HepG2 (cell line): ENCODE data around the gene SCUBE2. TPM values are rescaled to one million over a fixed set of nuclear protein-coding genes. Genes with fewer than 3 reads are reported as not detected.
A peak's percentile ranks its signal among the peaks of the same experiment; 100 is the strongest.

Source experiments
- CAMTA2 ChIP-seq: sonication (generic); formaldehyde crosslinking; IDR thresholded peaks from 2 replicates; pipeline ENCODE4 v1.4.0; 2020; ENCODE audit warnings: mild to moderate bottlenecking, missing genetic modification reagents, borderline replicate concordance
- CBX2 ChIP-seq, 2 experiments: fragments of 200-600 bp in 1 of 2; sonication (generic); formaldehyde crosslinking in 1 of 2; IDR thresholded peaks; 2 replicates each; pipeline versions ENCODE4 v1.7.0 to v1.8.1; 2018 to 2022; ENCODE audit warnings: low read depth in 2 of 2, low read length in 1 of 2, mild to moderate bottlenecking in 1 of 2, missing genetic modification reagents in 1 of 2
- EP300 ChIP-seq, 3 experiments: sonication (generic) in 1 of 3; formaldehyde crosslinking in 1 of 3; IDR thresholded peaks; 2 replicates each; pipeline versions ENCODE4 v1.5.1 to v1.6.1; 2011 to 2020; ENCODE audit warnings: low read depth in 2 of 3, low read length in 2 of 3, borderline replicate concordance in 1 of 3, improper control_type of control experiment in 1 of 3, mild to moderate bottlenecking in 1 of 3, missing genetic modification reagents in 1 of 3, moderate library complexity in 1 of 3
- ESRRA ChIP-seq: sonication (generic); formaldehyde crosslinking; IDR thresholded peaks from 2 replicates; pipeline ENCODE4 v1.5.1; 2020; ENCODE audit warnings: mild to moderate bottlenecking, low read depth, missing genetic modification reagents
- FOXO1 ChIP-seq: sonication (generic); formaldehyde crosslinking; IDR thresholded peaks from 2 replicates; pipeline ENCODE4 v1.4.0; 2020; ENCODE audit warnings: missing genetic modification reagents
- GZF1 ChIP-seq: sonication (generic); formaldehyde crosslinking; IDR thresholded peaks from 2 replicates; pipeline ENCODE4 v1.5.1; 2020; ENCODE audit warnings: mild to moderate bottlenecking, missing genetic modification reagents
- ISX ChIP-seq: sonication (generic); formaldehyde crosslinking; conservative IDR thresholded peaks from 2 replicates; pipeline ENCODE4 v1.5.0; 2020; ENCODE audit warnings: missing genetic modification reagents
- KDM3A ChIP-seq: IDR thresholded peaks from 2 replicates; pipeline ENCODE4 v1.6.1; 2018; ENCODE audit warnings: low read depth, missing compliant biosample characterization
- KLF11 ChIP-seq: IDR thresholded peaks from 2 replicates; pipeline ENCODE4 v1.6.1; 2016; ENCODE audit warnings: missing compliant biosample characterization
- MTERF4 ChIP-seq: sonication (generic); formaldehyde crosslinking; IDR thresholded peaks from 2 replicates; pipeline ENCODE4 v1.8.0; 2023; ENCODE audit warnings: mild to moderate bottlenecking, missing genetic modification reagents
- NKX3-1 ChIP-seq: sonication (generic); formaldehyde crosslinking; IDR thresholded peaks from 2 replicates; pipeline ENCODE4 v1.5.0; 2020; ENCODE audit warnings: missing genetic modification reagents
- SAP130 ChIP-seq: IDR thresholded peaks from 2 replicates; pipeline ENCODE4 v1.6.1; 2016; ENCODE audit warnings: low read depth
- SIX4 ChIP-seq: sonication (generic); formaldehyde crosslinking; IDR thresholded peaks from 2 replicates; pipeline ENCODE4 v1.4.0; 2020; ENCODE audit warnings: missing genetic modification reagents
- TAF1 ChIP-seq: sonication (generic); formaldehyde crosslinking; IDR thresholded peaks from 2 replicates; pipeline ENCODE4 v1.4.0; 2020; ENCODE audit warnings: missing genetic modification reagents
- TCF7L2 ChIP-seq: IDR thresholded peaks from 2 replicates; pipeline ENCODE4 v1.6.1; 2011; ENCODE audit warnings: mild to moderate bottlenecking, low read depth, low read length, moderate library complexity
- ZBTB20 ChIP-seq: sonication (generic); formaldehyde crosslinking; IDR thresholded peaks from 2 replicates; pipeline ENCODE4 v1.8.1; 2023; ENCODE audit warnings: missing genetic modification reagents, low read depth, mild to moderate bottlenecking, borderline replicate concordance
- ZSCAN21 ChIP-seq: sonication (generic); formaldehyde crosslinking; IDR thresholded peaks from 2 replicates; pipeline ENCODE4 v1.8.0; 2022; ENCODE audit warnings: mild to moderate bottlenecking, missing genetic modification reagents, moderate library complexity, borderline replicate concordance
- ZSCAN25 ChIP-seq: sonication (generic); formaldehyde crosslinking; IDR thresholded peaks from 2 replicates; pipeline ENCODE4 v1.8.0; 2022; ENCODE audit warnings: mild to moderate bottlenecking, missing genetic modification reagents
- polyA plus RNA-seq, 8 experiments: library from polyadenylated mRNA; depleted of rRNA in 3 of 8; stranded (reverse) in 7 of 8; unstranded in 1 of 8; fragments of >200 nt; fragmentation: Illumina TruSeq in 4 of 8; extraction: Trizol in 4 of 8; gene quantifications; 2 replicates each; pipeline versions ENCODE4 v1.2.1 to v1.2.3, GENCODE V29; 2011 to 2016; ENCODE audit warnings: low read depth in 4 of 8, missing spikeins in 1 of 8, mixed read lengths in 1 of 8; ENCODE audit not compliant: insufficient read depth in 1 of 8
- total RNA-seq, 5 experiments: library from RNA; depleted of rRNA; stranded (reverse); fragments of >200 nt; fragmentation: Illumina TruSeq; extraction: Trizol; gene quantifications; 2 replicates each; pipeline ENCODE4 v1.2.3, GENCODE V29; 2016; ENCODE audit warnings: low read depth in 1 of 5
- TF ChIP-seq, protein P1 (sequence below): sonication (generic); formaldehyde crosslinking; IDR thresholded peaks from 2 replicates; pipeline ENCODE4 v1.5.0; 2020; ENCODE audit warnings: missing genetic modification reagents, mild to moderate bottlenecking, borderline replicate concordance
- TF ChIP-seq, protein P2 (sequence below): sonication (generic); formaldehyde crosslinking; IDR thresholded peaks from 2 replicates; pipeline ENCODE4 v1.4.0; 2020; ENCODE audit warnings: missing genetic modification reagents, mild to moderate bottlenecking, borderline replicate concordance
- TF ChIP-seq, protein P3 (sequence below): sonication (generic); formaldehyde crosslinking; IDR thresholded peaks from 2 replicates; pipeline ENCODE4 v1.4.0; 2020; ENCODE audit warnings: missing genetic modification reagents, borderline replicate concordance
- TF ChIP-seq, protein P4 (sequence below): sonication (generic); formaldehyde crosslinking; IDR thresholded peaks from 2 replicates; pipeline ENCODE4 v1.8.1; 2023; ENCODE audit warnings: mild to moderate bottlenecking, missing genetic modification reagents

Gene SCUBE2
- total and polyA plus RNA-seq, 2 of the 13 experiments (the other 11 are each of a cell fraction or from before 2014, with no cell fraction given) = 0.09 TPM; not detected in 1

DNA sequence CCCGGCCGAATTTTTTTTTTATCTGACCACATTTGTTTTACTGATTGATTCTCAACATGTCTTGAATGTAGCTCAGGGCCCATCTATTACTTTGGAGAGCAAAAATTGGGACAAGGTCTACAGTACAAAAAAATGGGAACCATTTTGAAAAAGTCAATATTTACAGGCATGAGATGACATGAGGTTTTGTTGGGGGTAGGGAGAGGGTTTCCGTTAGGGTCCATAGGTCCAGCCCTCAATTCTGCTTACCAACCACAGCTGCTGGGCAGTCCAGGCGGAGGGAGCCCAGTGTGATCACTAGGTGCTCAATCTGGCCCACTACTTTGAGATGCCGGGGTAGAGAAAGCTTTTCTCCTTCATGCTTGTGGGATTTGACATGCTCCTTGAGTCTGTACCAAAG is 105.9 kb downstream of the SCUBE2 start (continued):
- TF ChIP-seq EP300 (IDR thresholded peaks at IDR 0.05; ENCODE audit: low read depth in 2 of 2, low read length in 2 of 2) (peak in 1 of 2 experiments; percentile 44; a peak in 1 of 4 replicates), EP300 (CRISPR knock-in tag; IDR thresholded peaks at IDR 0.05; ENCODE audit: borderline replicate concordance) (no peak), SAP130 (CRISPR knock-in tag) (peak; percentile 43), KDM3A (CRISPR knock-in tag) (no peak), ZSCAN21 (CRISPR knock-in tag) (no peak), KLF11 (CRISPR knock-in tag) (no peak), ZBTB20 (no peak), CBX2 (IDR thresholded peaks at IDR 0.05; ENCODE audit: low read depth, low read length) (no peak), CBX2 (CRISPR knock-in tag; IDR thresholded peaks at IDR 0.05; ENCODE audit: low read depth) (no peak), CAMTA2 (CRISPR knock-in tag) (no peak), SIX4 (CRISPR knock-in tag) (no peak), TAF1 (CRISPR knock-in tag) (no peak), GZF1 (CRISPR knock-in tag) (no peak), MTERF4 (CRISPR knock-in tag) (no peak), ZSCAN25 (CRISPR knock-in tag) (peak; percentile 52; the same call in 1 of the 2 replicates), FOXO1 (CRISPR knock-in tag) (peak; percentile 49; the same call in 1 of the 2 replicates), ISX (CRISPR knock-in tag) (no peak), TCF7L2 (no peak), ESRRA (CRISPR knock-in tag) (no peak), NKX3-1 (CRISPR knock-in tag) (no peak)
- TF ChIP-seq, protein P1, sequence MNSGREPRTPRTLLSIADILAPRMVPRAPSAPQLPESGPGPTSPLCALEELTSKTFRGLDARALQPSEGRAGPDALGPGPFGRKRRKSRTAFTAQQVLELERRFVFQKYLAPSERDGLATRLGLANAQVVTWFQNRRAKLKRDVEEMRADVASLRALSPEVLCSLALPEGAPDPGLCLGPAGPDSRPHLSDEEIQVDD = no peak
- TF ChIP-seq, protein P2, sequence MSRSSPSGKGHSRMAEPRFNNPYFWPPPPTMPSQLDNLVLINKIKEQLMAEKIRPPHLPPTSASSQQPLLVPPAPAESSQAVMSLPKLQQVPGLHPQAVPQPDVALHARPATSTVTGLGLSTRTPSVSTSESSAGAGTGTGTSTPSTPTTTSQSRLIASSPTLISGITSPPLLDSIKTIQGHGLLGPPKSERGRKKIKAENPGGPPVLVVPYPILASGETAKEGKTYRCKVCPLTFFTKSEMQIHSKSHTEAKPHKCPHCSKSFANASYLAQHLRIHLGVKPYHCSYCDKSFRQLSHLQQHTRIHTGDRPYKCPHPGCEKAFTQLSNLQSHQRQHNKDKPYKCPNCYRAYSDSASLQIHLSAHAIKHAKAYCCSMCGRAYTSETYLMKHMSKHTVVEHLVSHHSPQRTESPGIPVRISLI (CRISPR knock-in tag) = peak; percentile 44; the same call in 1 of the 2 replicates
- TF ChIP-seq, protein P3, sequence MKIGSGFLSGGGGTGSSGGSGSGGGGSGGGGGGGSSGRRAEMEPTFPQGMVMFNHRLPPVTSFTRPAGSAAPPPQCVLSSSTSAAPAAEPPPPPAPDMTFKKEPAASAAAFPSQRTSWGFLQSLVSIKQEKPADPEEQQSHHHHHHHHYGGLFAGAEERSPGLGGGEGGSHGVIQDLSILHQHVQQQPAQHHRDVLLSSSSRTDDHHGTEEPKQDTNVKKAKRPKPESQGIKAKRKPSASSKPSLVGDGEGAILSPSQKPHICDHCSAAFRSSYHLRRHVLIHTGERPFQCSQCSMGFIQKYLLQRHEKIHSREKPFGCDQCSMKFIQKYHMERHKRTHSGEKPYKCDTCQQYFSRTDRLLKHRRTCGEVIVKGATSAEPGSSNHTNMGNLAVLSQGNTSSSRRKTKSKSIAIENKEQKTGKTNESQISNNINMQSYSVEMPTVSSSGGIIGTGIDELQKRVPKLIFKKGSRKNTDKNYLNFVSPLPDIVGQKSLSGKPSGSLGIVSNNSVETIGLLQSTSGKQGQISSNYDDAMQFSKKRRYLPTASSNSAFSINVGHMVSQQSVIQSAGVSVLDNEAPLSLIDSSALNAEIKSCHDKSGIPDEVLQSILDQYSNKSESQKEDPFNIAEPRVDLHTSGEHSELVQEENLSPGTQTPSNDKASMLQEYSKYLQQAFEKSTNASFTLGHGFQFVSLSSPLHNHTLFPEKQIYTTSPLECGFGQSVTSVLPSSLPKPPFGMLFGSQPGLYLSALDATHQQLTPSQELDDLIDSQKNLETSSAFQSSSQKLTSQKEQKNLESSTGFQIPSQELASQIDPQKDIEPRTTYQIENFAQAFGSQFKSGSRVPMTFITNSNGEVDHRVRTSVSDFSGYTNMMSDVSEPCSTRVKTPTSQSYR (CRISPR knock-in tag) = peak; percentile 84
- TF ChIP-seq, protein P4, sequence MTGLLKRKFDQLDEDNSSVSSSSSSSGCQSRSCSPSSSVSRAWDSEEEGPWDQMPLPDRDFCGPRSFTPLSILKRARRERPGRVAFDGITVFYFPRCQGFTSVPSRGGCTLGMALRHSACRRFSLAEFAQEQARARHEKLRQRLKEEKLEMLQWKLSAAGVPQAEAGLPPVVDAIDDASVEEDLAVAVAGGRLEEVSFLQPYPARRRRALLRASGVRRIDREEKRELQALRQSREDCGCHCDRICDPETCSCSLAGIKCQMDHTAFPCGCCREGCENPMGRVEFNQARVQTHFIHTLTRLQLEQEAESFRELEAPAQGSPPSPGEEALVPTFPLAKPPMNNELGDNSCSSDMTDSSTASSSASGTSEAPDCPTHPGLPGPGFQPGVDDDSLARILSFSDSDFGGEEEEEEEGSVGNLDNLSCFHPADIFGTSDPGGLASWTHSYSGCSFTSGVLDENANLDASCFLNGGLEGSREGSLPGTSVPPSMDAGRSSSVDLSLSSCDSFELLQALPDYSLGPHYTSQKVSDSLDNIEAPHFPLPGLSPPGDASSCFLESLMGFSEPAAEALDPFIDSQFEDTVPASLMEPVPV = no peak
